T-helper 1 cell (primary cell): ENCODE results near the gene AKNA.

Experiments used
- DNase-seq, 5 donors: peaks; one replicate each; pipeline ENCODE4 v3.0.0-alpha.2; 2012 to 2020

AKNA gene

DNA sequence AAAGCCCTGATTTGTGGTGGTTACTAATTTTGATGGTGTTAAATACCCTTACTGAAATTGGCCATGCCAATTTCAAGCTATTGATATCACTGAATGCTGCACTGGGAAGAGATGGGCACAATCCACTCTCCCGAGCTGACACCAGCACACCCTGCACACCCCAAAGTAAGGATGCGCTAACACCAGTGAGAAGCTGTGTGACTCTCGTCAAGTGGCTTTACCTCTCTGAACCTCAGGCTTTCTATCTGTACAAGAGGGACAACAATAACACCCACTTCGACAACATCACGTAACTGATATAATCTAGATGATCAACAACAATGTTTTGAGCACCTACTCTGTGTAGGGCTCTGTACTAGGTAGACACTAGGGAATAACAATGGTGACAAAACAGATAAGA lies 8.0 kb upstream of the AKNA start:
- no peak for DNase-seq

DNA sequence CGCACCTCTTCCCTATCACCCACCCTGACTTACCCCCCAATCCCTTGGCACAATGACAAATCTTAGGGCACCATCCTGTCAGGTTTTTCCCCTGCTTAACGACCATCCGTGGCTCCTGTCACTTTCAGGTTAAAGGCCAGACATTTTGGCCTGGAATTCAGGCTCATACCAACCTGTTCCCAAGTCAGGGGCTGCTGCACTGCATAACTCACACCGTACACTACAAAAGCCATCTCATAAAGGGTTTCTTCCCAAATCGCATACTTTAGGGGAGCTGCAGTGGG lies 7.5 kb upstream of the AKNA start:
- DNase-seq, result no peak

DNA sequence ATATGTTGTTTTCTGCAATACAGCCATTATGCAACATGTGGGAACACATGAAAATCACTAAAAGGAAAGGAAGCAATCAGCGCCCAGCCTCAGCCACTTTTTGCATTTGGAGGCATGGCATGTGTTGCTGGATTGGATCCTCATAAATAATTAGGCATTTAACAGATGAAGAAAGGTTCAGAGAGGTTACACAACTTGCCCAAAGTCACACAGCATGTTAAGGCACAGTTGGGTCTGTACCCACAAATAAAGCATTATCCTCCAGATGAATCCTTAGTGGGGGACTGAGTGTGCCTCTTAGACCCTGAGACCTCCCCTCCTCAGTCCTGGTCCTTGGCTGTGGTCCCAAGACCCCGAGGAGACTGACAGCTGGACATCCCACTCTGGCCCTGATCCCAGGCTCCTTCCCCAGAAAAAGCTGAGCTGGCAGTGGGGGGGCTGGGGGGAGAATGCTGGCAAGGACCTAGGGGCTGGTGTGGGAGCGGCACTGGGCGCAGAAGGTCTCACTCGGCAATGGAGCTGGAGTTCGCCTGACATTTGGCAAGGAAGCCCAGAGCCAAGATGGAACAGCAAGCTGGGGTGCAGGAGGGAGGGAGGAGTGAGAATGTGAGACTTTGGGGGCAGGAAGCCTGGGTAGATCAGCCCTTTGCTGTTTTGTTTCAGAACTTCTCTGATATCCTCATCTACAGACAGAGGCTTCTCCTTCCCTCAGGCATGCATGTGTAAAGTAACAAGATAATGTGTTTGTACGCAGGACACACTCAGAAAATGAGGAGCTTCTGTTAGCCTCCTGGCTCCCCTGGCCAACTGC lies 6.9 kb upstream of the AKNA start:
- DNase-seq, result no peak

DNA sequence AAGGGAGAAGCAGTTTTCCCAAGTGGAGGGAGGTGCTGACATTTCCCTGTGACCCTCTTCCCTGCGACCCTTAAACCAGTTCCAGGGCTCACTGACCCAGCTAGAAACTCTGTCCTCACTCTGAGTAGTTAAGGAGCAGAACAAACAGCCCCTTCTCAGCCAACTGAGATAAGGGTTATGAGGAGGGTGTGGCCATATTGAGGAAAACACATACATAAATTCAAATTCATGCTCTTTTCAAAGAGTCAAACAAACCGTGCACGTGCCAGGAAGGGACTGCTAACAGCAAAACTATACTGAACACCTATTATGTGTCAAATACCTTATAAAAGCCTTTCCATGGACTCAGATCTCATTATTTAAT lies 4.9 kb upstream of the AKNA start:
- DNase-seq, result no peak

DNA sequence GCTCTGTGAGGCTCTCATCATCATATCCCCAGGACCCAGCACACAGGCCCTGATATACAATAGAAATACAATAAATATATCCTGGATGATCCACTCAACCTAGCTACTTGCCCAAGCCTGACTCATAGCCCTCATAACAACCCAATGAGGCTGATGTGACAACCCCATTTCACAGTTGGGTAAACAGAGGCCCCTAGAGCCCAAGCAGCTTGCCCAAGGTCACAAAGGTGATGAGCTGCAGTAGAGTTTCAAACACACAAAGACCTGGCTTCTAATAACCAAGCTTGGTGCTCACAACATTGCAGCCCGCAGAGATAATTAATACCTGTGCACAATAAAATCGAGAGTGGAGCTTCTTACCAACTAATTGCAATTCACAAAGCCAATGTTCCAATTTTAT lies 3.2 kb upstream of the AKNA start:
- DNase-seq, result no peak

DNA sequence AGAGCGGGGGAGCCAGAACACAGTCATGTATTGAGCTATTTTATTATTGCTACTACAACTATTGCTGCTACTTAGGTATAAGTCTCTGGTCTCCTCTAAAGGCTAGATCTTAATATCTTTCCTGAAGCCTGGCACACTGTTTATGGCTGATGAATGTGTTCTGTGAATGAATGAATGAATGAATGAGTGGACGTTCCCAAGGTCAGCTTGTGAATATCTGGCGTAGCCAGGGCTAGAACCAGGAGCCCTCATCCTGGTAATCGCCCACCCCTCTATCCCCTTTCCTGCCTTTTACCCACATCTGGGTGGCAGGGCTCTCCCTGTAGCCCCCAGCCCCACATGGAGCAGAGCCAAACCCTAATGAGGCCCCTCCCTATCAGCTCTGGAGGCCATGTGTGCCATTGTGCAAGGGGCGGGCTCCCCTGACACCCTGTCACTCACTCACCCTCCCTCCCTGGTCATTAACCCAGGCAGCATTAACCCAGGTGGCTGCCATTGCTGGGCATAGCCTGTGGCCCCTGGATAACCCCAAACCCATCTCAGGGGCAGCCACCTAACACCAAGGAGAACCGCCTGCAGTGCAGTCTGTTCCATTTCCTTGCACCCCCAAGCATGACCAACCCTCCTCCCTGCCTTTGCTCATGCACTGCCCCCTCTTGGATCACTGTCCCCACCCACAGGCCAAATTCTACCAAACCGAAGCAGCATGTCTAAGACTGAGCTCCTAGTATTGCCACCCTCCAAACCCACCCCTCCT lies 2.0 kb upstream of the AKNA start:
- peak in 1 of 5 donors; percentile 18 for DNase-seq

DNA sequence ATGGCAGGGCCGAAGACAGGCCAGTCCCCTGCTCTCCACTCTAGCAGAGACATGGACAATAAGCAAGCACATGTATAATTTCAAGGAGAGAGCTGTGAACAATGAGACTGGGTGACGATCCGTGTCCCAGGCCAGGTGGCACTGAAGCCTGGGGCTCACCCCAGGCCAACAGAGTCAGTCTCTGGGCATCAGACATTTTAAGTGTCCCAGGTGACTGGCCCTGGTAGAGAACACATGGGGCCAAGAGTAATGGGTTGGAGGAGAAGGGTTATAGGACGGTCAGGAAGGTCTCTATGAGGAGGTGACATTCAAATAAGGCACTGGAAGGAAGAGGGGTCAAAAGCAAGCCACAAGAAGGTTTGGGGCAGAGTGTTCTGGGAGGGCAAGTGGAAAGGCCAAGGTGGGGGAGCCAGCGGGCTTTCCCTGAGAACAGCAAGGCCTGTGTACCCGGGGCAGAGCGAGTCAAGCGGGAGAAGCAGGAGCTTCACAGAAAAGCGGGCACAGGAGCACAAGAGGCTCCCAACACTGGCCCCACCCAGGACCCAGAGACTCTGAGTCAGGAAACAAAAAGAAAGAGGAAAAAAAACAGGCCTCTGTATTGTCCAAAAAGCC lies 1.1 kb upstream of the AKNA start:
- DNase-seq, result no peak

DNA sequence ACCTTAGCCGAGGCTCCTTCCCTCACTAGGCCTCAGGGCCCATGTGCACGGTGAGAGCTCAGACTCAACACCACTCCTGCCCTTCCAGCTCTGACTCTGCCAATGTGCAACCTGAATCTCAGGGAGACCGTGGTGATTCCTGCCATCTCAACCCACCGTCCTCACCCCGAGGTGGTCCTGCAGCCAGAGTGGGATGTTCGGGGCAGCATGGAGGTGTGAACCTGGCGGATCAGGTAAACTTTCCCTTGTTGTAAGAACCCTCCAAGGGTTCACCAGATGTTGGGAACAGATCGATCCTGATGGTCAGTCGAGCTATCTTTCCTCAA lies 538 bp upstream of the AKNA start:
- no peak for DNase-seq

DNA sequence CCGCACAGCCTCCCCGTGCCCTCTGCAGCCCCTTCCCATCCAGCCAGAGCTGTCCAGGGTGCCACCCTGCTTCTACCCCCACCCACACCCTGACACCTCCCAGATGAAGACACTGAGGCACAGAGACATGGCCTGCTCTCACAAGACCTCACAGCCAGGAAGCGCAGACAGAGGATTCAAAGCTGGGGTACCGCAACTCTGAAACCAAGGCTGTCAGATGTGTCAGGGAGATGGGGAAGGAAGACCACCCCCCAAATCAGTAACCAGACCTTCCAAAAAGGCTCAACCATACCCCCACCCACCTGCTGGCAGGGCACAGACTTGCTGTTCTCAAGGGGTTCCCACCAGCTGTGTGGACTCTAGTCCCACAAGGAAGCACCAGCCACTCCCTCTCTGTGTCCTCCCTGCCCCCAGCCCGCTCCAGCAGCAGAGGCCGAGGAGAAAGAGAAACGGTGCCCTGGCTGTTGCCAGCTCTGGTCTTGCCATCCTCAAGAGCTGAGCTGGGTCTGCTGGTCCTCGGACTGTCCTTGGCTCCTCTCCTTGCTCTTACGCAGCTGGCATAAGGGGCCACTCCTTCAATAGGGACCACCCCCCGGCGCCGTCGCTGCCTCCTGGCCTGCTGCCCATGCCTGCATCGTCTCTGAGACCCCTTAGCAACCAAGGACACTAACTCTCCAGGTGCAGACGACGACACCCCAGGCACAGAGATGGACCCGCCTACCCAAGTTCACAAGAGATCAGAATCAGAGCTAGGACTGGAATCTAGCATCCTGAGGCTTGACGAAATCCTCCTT lies 699 bp downstream of the AKNA start:
- peak in 1 of 5 donors; percentile 44 for DNase-seq

DNA sequence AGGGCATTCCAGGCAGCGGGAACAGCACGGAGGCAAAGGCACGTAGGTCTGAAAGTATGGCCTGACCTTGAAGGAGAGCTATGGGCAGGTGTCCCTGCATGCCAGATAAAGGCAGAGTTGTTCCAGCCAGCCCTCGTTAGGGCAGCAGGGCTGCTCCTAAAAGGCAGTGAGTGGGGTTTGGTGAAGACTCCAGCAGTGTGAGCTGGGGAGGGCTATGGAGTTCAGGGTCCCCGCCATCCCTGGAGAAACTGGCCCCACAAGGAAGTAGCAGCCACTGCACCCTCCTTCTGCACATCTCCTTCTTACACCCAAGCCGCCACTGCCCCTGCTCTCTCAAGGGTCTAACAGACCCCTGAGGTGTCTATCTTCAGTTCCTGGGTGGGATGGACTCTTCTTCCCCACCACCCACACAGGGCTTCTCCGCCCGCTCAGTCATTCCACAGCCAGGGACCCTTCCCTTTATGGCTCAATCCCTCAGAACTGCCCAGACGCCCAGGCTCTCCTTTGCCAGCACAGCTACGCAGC lies 1.4 kb downstream of the AKNA start:
- DNase-seq, result peak in 1 of 5 donors; percentile 34

DNA sequence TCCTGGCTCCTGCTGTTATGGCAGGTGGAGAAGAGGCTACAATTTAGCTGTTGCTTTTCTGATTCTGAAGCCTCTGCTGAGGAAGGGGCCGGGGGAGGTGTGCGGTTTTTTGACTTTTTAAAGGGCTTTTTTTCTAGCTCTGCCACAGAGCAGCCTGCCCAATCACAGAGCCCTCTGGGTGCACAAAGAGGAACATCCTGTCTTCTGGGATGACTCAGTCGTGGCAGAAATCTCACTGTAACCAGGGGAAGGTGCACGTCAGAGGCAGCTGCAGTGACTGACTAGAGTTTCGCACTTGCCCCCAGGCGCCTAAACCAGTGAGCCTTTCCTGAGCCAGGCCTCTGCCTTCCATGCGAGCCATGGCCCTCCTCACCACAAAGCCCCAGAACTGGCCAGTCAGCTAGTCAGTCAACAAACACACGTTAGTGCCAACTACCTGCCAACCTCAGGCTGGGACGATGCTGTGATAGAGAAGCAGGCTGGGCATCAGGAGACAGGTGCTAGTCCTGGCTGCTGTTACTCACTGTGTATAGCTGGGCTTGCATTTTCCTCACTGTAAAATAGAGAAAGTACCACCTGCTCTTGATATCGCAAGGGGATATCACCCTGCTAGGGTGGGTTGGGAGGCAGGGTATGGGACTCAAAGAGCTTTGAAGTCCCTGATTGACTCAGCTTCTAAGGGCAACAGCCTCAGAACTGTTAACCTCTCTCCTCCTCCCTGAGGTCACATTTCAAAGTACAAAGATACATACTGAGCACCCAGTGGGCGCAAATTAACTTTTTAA lies 2.2 kb downstream of the AKNA start:
- peak; percentile 71 to 98 (median 81) for DNase-seq

DNA sequence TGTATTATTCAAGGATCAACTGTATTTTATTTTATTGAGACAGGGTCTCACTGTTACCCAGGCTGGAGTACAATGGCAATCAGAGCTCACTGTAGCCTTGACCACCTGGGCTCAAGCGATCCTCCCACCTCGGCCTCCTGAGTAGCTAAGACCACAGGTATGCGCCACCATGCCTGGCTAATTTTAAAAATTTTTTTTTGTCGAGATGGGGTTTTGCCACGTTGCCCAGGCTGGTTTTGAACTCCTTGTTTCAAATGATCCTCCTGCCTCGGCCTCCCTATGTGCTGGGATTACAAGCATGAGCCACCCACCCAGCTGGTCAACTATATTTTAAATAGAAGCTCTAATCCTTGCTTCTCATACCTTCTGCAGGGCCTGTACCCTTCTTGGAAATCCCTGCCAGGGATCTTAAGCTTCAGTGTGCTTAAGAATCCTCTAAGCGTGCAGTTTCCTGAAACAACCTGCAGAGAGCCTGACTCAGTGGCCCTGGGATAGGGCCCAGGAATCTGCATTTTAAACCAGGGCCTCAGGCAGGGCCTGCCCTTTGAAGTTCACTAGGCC lies 2.9 kb downstream of the AKNA start:
- DNase-seq, result no peak

DNA sequence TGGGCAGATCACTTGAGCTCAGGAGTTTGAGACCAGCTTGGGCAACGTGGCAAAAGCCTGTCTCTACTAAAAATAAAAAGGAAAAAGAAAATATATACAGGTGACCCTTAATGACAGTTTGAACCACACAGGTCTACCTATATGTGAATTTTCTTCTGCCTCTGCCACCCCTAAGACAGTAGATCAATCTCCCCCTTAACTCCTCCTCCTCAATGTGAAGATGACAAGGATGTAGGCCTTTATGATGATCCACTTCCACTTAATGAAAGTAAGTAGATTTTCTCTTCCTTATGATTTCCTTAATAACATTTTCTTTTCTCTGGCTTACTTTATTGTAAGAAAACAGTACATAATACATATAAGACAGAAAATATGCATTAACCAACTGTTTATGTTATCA lies 3.4 kb downstream of the AKNA start:
- DNase-seq, result peak in 1 of 5 donors; percentile 27

DNA sequence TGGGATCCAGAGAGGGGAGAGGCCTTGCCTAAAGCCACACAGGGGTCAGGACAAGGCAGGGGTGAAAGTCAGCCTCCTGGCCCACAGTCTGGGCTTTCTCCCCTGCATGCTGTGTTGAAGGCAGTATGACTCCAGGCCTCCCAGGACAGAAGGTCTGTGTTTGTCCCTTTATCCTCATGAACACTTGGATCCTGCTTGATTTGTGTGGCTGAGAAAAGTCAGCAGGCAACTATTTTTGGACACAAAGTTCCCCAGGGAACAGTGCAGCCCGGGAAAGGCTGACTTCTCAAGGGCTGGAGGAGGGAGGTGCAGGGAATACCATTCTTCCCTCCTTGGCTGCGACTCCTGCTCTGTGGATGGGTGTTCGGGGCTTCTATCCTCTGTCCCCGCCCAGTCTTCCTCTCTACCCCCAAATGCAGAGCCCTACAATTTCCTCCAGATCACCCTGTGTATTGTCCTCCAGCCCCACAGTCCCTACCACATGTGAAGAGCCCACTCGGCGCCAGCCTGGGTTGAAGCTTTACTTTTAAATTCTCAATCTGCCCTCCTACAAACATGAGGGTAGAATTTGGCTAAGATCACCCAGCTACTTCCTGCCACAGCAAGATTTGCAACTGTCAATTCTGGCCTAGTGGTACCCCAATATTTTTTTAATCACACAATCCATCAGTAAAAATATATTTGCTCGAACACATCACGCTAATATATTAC lies 4.1 kb downstream of the AKNA start:
- DNase-seq, result peak in 1 of 5 donors; percentile 28

DNA sequence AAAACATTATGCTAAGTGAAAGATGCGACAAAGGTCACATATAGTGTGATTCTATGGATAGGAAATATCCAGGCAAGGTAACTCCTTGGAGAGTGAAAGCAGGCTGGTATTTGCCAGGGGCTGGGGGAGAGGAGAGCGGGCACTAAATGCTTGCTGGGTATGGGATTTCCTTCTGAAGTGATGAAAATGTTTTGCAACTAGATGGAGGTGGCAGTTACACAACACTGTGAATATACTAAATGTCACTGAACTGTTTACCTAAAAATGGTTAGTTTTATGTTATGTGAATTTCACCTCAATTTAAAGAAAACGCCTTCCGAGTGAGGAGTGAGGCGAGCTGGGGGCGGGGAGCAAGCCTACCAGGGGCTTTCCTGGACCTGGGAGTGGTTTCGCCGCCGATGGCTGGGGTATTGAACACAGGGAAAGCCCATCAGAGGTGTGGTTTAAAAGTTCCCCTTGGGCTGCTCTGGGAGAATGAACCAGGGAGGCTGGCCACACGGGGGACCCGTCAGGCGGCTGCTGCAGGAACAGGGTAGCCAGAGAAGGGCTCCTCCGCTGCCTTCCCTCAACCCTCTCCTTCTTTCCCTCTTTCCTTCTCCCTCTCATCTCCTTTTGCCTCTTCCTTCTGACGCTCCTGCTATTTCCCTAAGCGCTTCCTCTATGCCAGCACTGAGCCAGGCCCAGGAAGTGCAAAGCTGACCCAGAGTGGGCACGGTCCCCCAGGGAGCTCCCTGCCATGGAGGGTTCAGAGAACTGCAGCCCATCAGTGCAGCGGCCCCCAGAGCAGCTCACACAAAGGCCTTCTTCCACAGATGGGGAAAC lies 4.9 kb downstream of the AKNA start:
- peak; percentile 58 to 70 (median 66) for DNase-seq

DNA sequence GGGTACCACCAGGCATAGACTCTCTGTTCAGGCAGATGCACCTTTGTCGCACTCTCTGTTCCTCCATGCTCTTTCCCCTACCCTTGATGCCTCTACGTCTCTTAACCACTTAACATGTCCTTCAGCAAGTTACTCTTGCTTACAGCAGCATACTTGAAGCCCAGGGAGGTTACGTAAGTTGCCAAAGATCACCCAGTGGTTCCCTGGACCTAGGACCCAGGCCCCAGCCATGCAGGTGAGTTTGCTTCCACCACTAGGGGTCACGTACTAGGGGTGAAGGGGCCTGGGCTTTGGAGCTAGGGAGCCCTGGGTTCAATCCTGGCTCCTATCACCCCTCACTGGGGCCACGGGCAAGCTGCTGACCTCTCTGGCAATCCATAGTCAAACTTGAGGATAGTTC lies 8.9 kb downstream of the AKNA start:
- DNase-seq, result no peak

DNA sequence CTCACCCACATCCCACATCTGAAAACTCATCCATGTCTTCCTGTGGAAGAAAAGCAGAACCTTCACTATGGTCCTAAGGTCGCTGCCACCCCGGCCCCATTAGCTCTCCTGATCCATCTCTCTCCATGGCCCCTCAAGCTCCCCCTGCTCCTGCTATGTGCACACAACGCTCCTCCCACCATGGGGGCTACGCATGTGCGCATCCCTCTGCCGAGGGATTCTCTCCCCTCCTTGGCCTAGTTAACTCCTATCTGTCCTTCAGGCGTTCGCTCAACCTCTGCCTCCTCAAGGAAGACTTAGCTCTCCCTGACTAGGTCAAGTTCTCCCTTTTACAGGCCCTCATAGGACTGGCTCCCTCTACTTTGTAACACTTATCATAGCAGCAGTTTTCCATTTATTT lies 9.8 kb downstream of the AKNA start:
- no peak for DNase-seq

DNA sequence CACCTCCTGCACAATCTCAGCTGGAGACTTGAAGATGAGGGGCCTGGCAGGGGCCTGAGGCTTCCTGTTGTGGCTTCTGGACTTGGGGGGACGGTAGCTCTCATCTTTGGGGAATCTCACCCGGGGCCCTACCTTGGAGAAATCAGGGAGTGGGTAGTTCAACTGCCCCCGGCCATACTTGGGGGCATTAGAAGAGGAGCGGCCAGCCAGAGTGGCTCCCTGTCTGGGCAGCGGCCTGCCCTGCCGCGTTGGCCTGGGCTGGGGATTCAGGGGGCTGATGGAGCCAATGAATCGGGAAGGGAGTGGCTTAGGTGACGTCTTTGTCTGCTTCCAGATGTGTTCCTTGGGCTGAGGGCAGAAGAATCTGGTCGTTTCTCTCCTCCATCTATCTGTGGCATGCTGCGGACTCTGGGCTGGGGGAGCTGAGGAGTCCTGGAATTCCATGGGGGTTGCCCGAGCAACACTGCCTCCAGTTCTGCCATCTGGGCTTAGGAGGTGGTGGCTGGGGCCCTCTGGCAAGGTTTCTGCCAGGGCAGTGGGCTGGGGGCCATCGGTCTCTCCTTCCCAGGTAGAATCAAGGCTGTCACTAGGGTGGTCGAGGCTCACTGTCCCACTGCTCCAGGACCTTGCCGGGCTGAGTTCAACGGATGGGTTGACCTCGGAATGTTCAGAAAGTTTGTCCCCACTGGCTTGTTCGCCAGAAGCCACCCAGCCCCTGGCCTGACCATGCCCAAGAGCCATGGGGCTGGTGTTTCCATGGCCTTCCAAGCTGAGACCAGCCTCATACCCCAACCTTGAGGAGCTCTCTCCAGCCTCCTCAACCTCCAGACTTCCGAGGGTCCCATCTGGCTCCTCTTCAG lies 11.0 kb downstream of the AKNA start:
- DNase-seq, result no peak
